ENCODE data around the gene RTN4RL1. TPM values are rescaled to one million over a fixed set of nuclear protein-coding genes. Genes with fewer than 3 reads are reported as not detected.

RTN4RL1 gene
- total RNA-seq, 1 donor = 0.27 TPM

GRCh38 chr17:2023692-2024571 is 1.2 kb downstream of the RTN4RL1 start:
- DNase-seq (ENCODE audit: low read depth) = peak; percentile 35
- no peak for TF ChIP-seq CTCF (IDR thresholded peaks at IDR 0.05; ENCODE audit: insufficient read depth, low read length)

GRCh38 chr17:2023256-2023655 is 1.9 kb downstream of the RTN4RL1 start:
- TF ChIP-seq CTCF (IDR thresholded peaks at IDR 0.05; ENCODE audit: insufficient read depth, low read length) = no peak
- no peak for DNase-seq (ENCODE audit: low read depth)
- no peak overlapping the region for H3K4me3 ChIP-seq (ENCODE audit: low read depth, low read length)

More at GRCh38 chr17:2023692-2024571, 1.2 kb downstream of the RTN4RL1 start:
- H3K4me3 ChIP-seq (ENCODE audit: low read depth, low read length) = peak overlapping the region; percentile 42

GRCh38 chr17:2022647-2023240 is 2.4 kb downstream of the RTN4RL1 start:
- no peak for DNase-seq (ENCODE audit: low read depth)
- no peak overlapping the region for H3K4me3 ChIP-seq (ENCODE audit: low read depth, low read length)
- TF ChIP-seq CTCF (IDR thresholded peaks at IDR 0.05; ENCODE audit: insufficient read depth, low read length) = no peak

DNA sequence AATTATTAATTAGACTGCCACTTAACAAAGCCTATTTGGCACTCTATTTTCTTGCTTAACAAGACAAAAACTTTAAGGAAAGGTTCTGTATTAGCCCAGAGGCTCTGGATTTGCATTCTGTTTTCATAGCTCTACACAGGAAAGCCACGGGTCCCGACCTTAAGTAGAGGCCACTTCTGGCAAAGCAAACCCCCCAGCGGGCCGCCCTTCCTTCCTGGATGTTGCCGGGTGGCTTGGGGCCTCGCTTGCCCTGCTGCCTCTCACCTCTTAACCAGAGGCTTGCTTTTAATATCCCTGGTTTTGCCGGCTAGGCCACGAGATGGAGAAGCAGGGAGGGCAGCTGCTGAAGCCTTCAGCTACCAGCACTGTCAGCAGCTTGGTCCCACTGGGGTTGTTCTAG is 4.4 kb downstream of the RTN4RL1 start:
- no peak overlapping the region for H3K4me3 ChIP-seq (ENCODE audit: low read depth, low read length)
- no peak for TF ChIP-seq CTCF (IDR thresholded peaks at IDR 0.05; ENCODE audit: insufficient read depth, low read length)
- no peak for DNase-seq (ENCODE audit: low read depth)

GRCh38 chr17:2019723-2020122 is 5.4 kb downstream of the RTN4RL1 start:
- DNase-seq (ENCODE audit: low read depth) = no peak
- no peak for TF ChIP-seq CTCF (IDR thresholded peaks at IDR 0.05; ENCODE audit: insufficient read depth, low read length)
- H3K4me3 ChIP-seq (ENCODE audit: low read depth, low read length) = no peak overlapping the region

DNA sequence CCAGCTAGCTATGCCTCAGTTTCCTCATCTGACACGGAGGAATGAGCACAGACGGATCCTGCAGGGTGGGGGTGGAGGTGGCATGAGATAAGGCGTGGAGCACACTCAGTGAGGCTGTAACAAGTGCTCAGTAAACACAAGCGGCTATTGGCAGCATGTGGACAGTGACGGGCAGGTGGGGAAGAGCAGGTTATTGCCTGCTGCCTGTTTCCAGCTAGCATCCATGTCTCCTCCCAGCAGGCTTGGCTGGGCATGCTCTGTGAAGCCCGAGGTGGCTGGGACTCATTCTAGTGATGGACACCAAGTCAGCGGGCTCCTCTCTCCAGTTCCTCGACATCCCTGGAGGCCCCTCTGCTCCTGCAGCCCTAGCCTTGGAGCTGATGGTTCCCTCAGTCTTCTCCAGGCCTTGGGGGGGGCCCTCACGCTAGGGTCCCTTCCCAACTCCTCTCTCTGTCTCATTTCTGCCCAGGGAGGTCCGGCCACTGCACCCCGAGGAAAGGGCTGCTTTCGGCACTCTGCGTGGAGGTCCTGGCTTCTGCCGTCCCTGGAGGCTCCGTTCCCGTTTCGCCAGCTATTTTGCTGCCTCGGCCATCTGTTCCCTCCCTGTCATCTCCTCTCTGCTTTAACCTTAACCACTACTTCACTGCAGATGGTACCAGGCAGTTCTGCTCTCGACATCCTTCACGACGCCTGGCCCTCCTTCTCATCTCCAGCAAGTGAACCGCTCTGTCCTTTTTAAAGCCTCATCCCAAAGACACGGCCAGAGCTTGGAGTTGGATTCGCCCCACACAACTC is 6.2 kb downstream of the RTN4RL1 start:
- no peak for DNase-seq (ENCODE audit: low read depth)
- no peak for TF ChIP-seq CTCF (IDR thresholded peaks at IDR 0.05; ENCODE audit: insufficient read depth, low read length)
- no peak overlapping the region for H3K4me3 ChIP-seq (ENCODE audit: low read depth, low read length)

Measured in fibroblast of the aortic adventitia (primary cell).